GM12878 (cell line): ENCODE measurements around the gene SLC35F2. TPM values are rescaled to one million over a fixed set of nuclear protein-coding genes. Genes with fewer than 3 reads are reported as not detected.
A peak's percentile ranks its signal among the peaks of the same experiment; 100 is the strongest.

Experiments used
- ATAC-seq: fragments of 200-7000 bp; cut with Tn5 transposase; 3 replicates; pipeline ENCODE4 v1.9.1; 2020; ENCODE audit warnings: mild to moderate bottlenecking, moderate library complexity
- BruUV-seq: library from RNA; stranded (reverse); fragments of 400-500 nt; replicated peaks from 2 replicates; lab custom pipeline; 2021; lab: Mats Ljungman, UMichigan
- CTCF ChIA-PET: fragments of 300-600 bp; sonication (Branson Sonifier 250); formaldehyde crosslinking; extraction: SDS; loops from one replicate; lab custom pipeline; 2021; ENCODE audit warnings: inconsistent platforms; lab: Yijun Ruan, JAX
- POLR2A ChIA-PET: fragments of 350-600 bp; formaldehyde crosslinking; extraction: SDS; loops from one replicate; lab custom pipeline; 2021; ENCODE audit warnings: inconsistent platforms; lab: Charles Lee
- RAD21 ChIA-PET: fragments of 300-600 bp; sonication (Branson Sonifier 250); formaldehyde crosslinking; loops from one replicate; lab custom pipeline; 2023; ENCODE audit warnings: antibody characterized with exemption; ENCODE audit not compliant: unreplicated experiment; lab: Charles Lee
- SMC1A ChIA-PET: fragments of 300-600 bp; sonication (Branson Sonifier 250); formaldehyde crosslinking; loops from one replicate; lab custom pipeline; 2023; ENCODE audit not compliant: unreplicated experiment, uncharacterized antibody; lab: Charles Lee
- DNase-seq: peaks from one replicate; pipeline ENCODE4 v3.0.0-alpha.2; 2011; ENCODE audit warnings: low read depth, low spot score
- FAIRE-seq: peaks from 3 replicates; lab custom pipeline; 2011; peaks lifted over from hg19 to GRCh38; lab: Jason Lieb, UNC
- H2AFZ ChIP-seq: 2 replicates; pipeline ENCODE4 v1.6.0; 2011; ENCODE audit warnings: low read depth, low read length, control low read depth; ENCODE audit not compliant: control insufficient read depth
- H3K27ac ChIP-seq: 2 replicates; pipeline ENCODE4 v1.5.1; 2011; ENCODE audit warnings: control low read depth; ENCODE audit not compliant: control insufficient read depth, insufficient read depth
- H3K27me3 ChIP-seq, 2 experiments: replicated peaks in 1 of 2; 2 replicates each; pipeline versions ENCODE4 v1.6.0 to v1.6.1; 2011; ENCODE audit warnings: low read length in 1 of 2; ENCODE audit not compliant: control insufficient read depth in 2 of 2, insufficient read depth in 2 of 2
- H3K36me3 ChIP-seq, 2 experiments: 2 replicates each; pipeline ENCODE4 v1.5.1; 2011; ENCODE audit warnings: low read length in 1 of 2; ENCODE audit not compliant: control insufficient read depth in 2 of 2, insufficient read depth in 2 of 2
- H3K4me1 ChIP-seq: 2 replicates; pipeline ENCODE4 v1.6.1; 2011; ENCODE audit warnings: mild to moderate bottlenecking, low read length, moderate library complexity, mixed read lengths; ENCODE audit not compliant: control insufficient read depth, insufficient read depth
- H3K4me2 ChIP-seq: 2 replicates; pipeline ENCODE4 v1.6.0; 2011; ENCODE audit warnings: control low read depth; ENCODE audit not compliant: control insufficient read depth, insufficient read depth
- H3K4me3 ChIP-seq: fragments of 200-600 bp; sonication (generic); 2 replicates; pipeline ENCODE4 v1.5.1; 2016
- H3K79me2 ChIP-seq: 2 replicates; pipeline ENCODE4 v1.6.0; 2011; ENCODE audit warnings: low read length; ENCODE audit not compliant: control insufficient read depth, insufficient read depth
- H3K9ac ChIP-seq: 2 replicates; pipeline ENCODE4 v1.8.0; 2011; ENCODE audit warnings: low read length, control low read depth, mixed read lengths; ENCODE audit not compliant: control insufficient read depth, insufficient read depth
- H3K9me3 ChIP-seq: replicated peaks from 3 replicates; pipeline ENCODE4 v1.5.1; 2011; ENCODE audit warnings: mild to moderate bottlenecking, low read length; ENCODE audit not compliant: control insufficient read depth, insufficient read depth
- H4K20me1 ChIP-seq: 2 replicates; pipeline ENCODE4 v1.6.0; 2011; ENCODE audit not compliant: control insufficient read depth, insufficient read depth
- BCL11A ChIP-seq: IDR thresholded peaks from 2 replicates; pipeline ENCODE4 v1.6.1; 2011; ENCODE audit warnings: low read depth, low read length
- BMI1 ChIP-seq: fragments of 450-650 bp; IDR thresholded peaks from 2 replicates; pipeline ENCODE4 v1.6.1; 2016; ENCODE audit warnings: mild to moderate bottlenecking, moderate library complexity, borderline replicate concordance
- KDM1A ChIP-seq: fragments of 200-600 bp; sonication (generic); IDR thresholded peaks from 2 replicates; pipeline ENCODE4 v1.6.1; 2016; ENCODE audit warnings: borderline replicate concordance
- LARP7 ChIP-seq: fragments of 450-650 bp; IDR thresholded peaks from 2 replicates; pipeline ENCODE4 v1.6.1; 2017; ENCODE audit warnings: mild to moderate bottlenecking
- NR2F1 ChIP-seq: fragments of 450-650 bp; conservative IDR thresholded peaks from 2 replicates; pipeline ENCODE4 v1.6.1; 2017; ENCODE audit warnings: mild to moderate bottlenecking
- PML ChIP-seq: IDR thresholded peaks from 2 replicates; pipeline ENCODE4 v1.6.1; 2012; ENCODE audit warnings: low read length, inconsistent platforms
- POLR2AphosphoS2 ChIP-seq: IDR thresholded peaks from 2 replicates; pipeline ENCODE4 v1.6.1; 2011; ENCODE audit warnings: low read depth, mild to moderate bottlenecking, low read length, improper control_type of control experiment, moderate library complexity
- RAD51 ChIP-seq: fragments of 450-650 bp; IDR thresholded peaks from 2 replicates; pipeline ENCODE4 v1.6.1; 2016; ENCODE audit warnings: moderate library complexity, mild to moderate bottlenecking, inconsistent platforms
- RUNX3 ChIP-seq: IDR thresholded peaks from 2 replicates; pipeline ENCODE4 v1.6.1; 2012; ENCODE audit warnings: low read length, inconsistent platforms
- STAT3 ChIP-seq: IDR thresholded peaks from 2 replicates; pipeline ENCODE4 v1.6.1; 2011; ENCODE audit warnings: low read depth, low read length, improper control_type of control experiment
- TARDBP ChIP-seq: IDR thresholded peaks from 2 replicates; pipeline ENCODE4 v1.6.1; 2016; ENCODE audit warnings: borderline replicate concordance
- TCF12 ChIP-seq: IDR thresholded peaks from 2 replicates; pipeline ENCODE4 v1.6.1; 2011; ENCODE audit warnings: low read depth, mild to moderate bottlenecking, low read length
- WGBS: methylation state at CpG from one replicate; pipeline ENCODE4 v1.1.6; 2016; ENCODE audit warnings: low lambda C conversion rate; ENCODE audit not compliant: insufficient replicate concordance, insufficient coverage; ENCODE audit errors: missing lambda C conversion rate; 5-methylcytosine and 5-hydroxymethylcytosine counted together
- in situ Hi-C: fragments of 300-500 bp; cut with MboI; formaldehyde crosslinking; loops from 9 replicates; pipeline ENCODE4 v1.14.3; 2018; ENCODE audit warnings: mixed read lengths
- intact Hi-C: fragments of 100-400 bp; cut with micrococcal nuclease; formaldehyde crosslinking; loops from one replicate; pipeline ENCODE4 v1.14.2; 2022; ENCODE audit not compliant: unreplicated experiment
- polyA plus RNA-seq, 11 experiments: library from polyadenylated mRNA; depleted of rRNA in 4 of 11; unstranded in 6 of 11; stranded (reverse) in 5 of 11; fragments of >200 nt; fragmentation: Nextera tagmentation in 4 of 11; fragmentation: Illumina TruSeq in 1 of 11; extraction: Ambion mirVana in 4 of 11; extraction: Trizol in 1 of 11; gene quantifications; 1 replicate in 1 of 11; 2 replicates in 10 of 11; pipeline versions ENCODE4 v1.2.1 to v1.2.3, GENCODE V29; 2011 to 2016; ENCODE audit warnings: inconsistent platforms in 2 of 11, missing spikeins in 2 of 11, low read depth in 1 of 11
- total RNA-seq, 4 experiments: library from RNA; depleted of rRNA in 3 of 4; stranded (reverse); fragments of >200 nt in 3 of 4; fragmentation: Illumina TruSeq in 1 of 4; extraction: Trizol in 1 of 4; gene quantifications; 2 replicates each; pipeline versions ENCODE4 v1.2.1 to v1.2.3, GENCODE V29; 2013 to 2021
- TF ChIP-seq, protein P1 (sequence below): fragments of 450-650 bp; IDR thresholded peaks from 2 replicates; pipeline ENCODE4 v1.6.1; 2018; ENCODE audit warnings: borderline replicate concordance, mild to moderate bottlenecking; ENCODE audit not compliant: partially characterized antibody
- TF ChIP-seq, protein P2 (sequence below): fragments of 450-650 bp; formaldehyde crosslinking; IDR thresholded peaks from 2 replicates; pipeline ENCODE4 v1.5.0; 2022; ENCODE audit warnings: mild to moderate bottlenecking, missing genetic modification characterization
- TF ChIP-seq, protein P3 (sequence below): fragments of 450-650 bp; IDR thresholded peaks from 2 replicates; pipeline ENCODE4 v1.6.1; 2017; ENCODE audit warnings: mild to moderate bottlenecking, low read depth, inconsistent platforms; ENCODE audit not compliant: poor library complexity, severe bottlenecking

The SLC35F2 gene
- total and polyA plus RNA-seq, 10 of the 15 experiments (the other 5 are each of a cell fraction or from before 2014, with no cell fraction given) = 15.2 to 48.8 (median 40.1) TPM

DNA sequence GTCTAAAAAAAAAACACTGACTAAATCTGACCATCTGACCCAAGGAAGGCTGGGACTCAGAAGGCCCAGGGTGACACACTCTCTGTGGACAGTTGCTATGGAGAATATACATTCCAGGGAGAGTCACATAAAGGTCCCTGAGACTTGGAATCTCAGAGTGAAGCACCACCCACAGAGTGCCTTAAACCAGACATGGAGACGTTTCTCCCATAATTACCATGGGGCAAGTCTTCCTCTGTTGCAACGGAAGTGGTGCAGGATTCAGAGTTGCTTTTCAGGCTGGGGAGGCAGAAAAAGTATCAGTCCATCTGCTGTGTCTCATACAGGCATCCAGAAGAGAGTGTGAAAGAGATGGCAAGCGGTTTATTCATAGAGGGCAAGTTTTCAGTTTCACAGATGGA, 88.0 kb downstream of the SLC35F2 start:
- Histone ChIP-seq H3K36me3 (no peaks in the 10 kb centered on the region), H3K4me1 (0 out of 2 replicates have a peak, but pooled peaks cover 4% of the 10 kb centered on the region), H2AFZ (peak overlapping the region; percentile 37; the same call in 1 of the 2 replicates), H3K4me2 (0 out of 2 replicates have a peak overlapping the region, but pooled peaks have one; percentile 22), H3K79me2 (no peaks in the 10 kb centered on the region), H3K27ac (no peak overlapping the region; the same call in 1 of the 2 replicates), H3K9me3 (no peaks in the 10 kb centered on the region), H3K4me3 (no peak overlapping the region), H3K27me3 (no peaks in the 10 kb centered on the region), H4K20me1 (no peaks in the 10 kb centered on the region), H3K9ac (no peak overlapping the region)
- BruUV-seq = no TSS peak
- TF ChIP-seq TCF12 (no peak), LARP7 (no peak), NR2F1 (no peak), BCL11A (no peak), PML (no peak), BMI1 (no peak), STAT3 (no peak), RAD51 (no peak), TARDBP (no peak), RUNX3 (no peak), KDM1A (no peak), POLR2AphosphoS2 (no peak)
- TF ChIP-seq, protein P1, sequence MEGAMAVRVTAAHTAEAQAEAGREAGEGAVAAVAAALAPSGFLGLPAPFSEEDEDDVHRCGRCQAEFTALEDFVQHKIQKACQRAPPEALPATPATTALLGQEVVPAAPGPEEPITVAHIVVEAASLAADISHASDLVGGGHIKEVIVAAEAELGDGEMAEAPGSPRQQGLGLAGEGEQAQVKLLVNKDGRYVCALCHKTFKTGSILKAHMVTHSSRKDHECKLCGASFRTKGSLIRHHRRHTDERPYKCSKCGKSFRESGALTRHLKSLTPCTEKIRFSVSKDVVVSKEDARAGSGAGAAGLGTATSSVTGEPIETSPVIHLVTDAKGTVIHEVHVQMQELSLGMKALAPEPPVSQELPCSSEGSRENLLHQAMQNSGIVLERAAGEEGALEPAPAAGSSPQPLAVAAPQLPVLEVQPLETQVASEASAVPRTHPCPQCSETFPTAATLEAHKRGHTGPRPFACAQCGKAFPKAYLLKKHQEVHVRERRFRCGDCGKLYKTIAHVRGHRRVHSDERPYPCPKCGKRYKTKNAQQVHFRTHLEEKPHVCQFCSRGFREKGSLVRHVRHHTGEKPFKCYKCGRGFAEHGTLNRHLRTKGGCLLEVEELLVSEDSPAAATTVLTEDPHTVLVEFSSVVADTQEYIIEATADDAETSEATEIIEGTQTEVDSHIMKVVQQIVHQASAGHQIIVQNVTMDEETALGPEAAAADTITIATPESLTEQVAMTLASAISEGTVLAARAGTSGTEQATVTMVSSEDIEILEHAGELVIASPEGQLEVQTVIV = no peak
- TF ChIP-seq, protein P2, sequence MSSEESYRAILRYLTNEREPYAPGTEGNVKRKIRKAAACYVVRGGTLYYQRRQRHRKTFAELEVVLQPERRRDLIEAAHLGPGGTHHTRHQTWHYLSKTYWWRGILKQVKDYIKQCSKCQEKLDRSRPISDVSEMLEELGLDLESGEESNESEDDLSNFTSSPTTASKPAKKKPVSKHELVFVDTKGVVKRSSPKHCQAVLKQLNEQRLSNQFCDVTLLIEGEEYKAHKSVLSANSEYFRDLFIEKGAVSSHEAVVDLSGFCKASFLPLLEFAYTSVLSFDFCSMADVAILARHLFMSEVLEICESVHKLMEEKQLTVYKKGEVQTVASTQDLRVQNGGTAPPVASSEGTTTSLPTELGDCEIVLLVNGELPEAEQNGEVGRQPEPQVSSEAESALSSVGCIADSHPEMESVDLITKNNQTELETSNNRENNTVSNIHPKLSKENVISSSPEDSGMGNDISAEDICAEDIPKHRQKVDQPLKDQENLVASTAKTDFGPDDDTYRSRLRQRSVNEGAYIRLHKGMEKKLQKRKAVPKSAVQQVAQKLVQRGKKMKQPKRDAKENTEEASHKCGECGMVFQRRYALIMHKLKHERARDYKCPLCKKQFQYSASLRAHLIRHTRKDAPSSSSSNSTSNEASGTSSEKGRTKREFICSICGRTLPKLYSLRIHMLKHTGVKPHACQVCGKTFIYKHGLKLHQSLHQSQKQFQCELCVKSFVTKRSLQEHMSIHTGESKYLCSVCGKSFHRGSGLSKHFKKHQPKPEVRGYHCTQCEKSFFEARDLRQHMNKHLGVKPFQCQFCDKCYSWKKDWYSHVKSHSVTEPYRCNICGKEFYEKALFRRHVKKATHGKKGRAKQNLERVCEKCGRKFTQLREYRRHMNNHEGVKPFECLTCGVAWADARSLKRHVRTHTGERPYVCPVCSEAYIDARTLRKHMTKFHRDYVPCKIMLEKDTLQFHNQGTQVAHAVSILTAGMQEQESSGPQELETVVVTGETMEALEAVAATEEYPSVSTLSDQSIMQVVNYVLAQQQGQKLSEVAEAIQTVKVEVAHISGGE (CRISPR knock-in tag) = no peak
- TF ChIP-seq, protein P3, sequence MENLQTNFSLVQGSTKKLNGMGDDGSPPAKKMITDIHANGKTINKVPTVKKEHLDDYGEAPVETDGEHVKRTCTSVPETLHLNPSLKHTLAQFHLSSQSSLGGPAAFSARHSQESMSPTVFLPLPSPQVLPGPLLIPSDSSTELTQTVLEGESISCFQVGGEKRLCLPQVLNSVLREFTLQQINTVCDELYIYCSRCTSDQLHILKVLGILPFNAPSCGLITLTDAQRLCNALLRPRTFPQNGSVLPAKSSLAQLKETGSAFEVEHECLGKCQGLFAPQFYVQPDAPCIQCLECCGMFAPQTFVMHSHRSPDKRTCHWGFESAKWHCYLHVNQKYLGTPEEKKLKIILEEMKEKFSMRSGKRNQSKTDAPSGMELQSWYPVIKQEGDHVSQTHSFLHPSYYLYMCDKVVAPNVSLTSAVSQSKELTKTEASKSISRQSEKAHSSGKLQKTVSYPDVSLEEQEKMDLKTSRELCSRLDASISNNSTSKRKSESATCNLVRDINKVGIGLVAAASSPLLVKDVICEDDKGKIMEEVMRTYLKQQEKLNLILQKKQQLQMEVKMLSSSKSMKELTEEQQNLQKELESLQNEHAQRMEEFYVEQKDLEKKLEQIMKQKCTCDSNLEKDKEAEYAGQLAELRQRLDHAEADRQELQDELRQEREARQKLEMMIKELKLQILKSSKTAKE = no peak
- FAIRE-seq (no peak), DNase-seq (no peak), ATAC-seq (peak; percentile 41)
- ChIA-PET CTCF (interaction anchor here (0.5 to 6.2 kb wide), 43 partner anchors 9 to 507 kb away, joined by 3 to 96 read pairs (median 5); partner anchors contain the start of gene ALKBH8), RAD21 (interaction anchor here (0.8 to 2.8 kb wide), 12 partner anchors 30 to 223 kb away, joined by 3 to 28 read pairs (median 6); partner anchors contain the start of gene ALKBH8), SMC1A (interaction anchor here (0.6 to 4.6 kb wide), 28 partner anchors 10 to 249 kb away, joined by 3 to 33 read pairs (median 4); no protein-coding TSS in a partner anchor), POLR2A (interaction anchor here (1.1 kb wide), 1 partner anchor 29 kb away, joined by 3 read pairs; no protein-coding TSS in a partner anchor)
- intact Hi-C loops (loop anchor here (2.0 to 5.0 kb wide), 2 partner anchors 30 to 208 kb away; no protein-coding TSS in a partner anchor), in situ Hi-C loops (no loop called here)
- WGBS = 28% methylated on average over 3 of the region's 3 CpGs
